AG04449 (cell line): ENCODE data around the gene ABHD17C.

Experiments used
- CTCF ChIA-PET: fragments of 350-600 bp; formaldehyde crosslinking; extraction: SDS; loops from one replicate; lab custom pipeline; 2021; ENCODE audit warnings: antibody characterized with exemption; lab: Yijun Ruan, JAX
- POLR2A ChIA-PET: fragments of 400-600, 350-600 bp; formaldehyde crosslinking; extraction: SDS; loops from one replicate; lab custom pipeline; 2020; ENCODE audit warnings: antibody characterized with exemption, inconsistent platforms; lab: Yijun Ruan, JAX
- DNase-seq: peaks from one replicate; pipeline ENCODE4 v3.0.0-alpha.2; 2010; ENCODE audit warnings: low read depth, low spot score
- H3K4me3 ChIP-seq: 2 replicates; pipeline ENCODE4 v1.5.1; 2011; ENCODE audit warnings: low read depth, mild to moderate bottlenecking, control low read depth, low read length
- CTCF ChIP-seq: IDR thresholded peaks from one replicate; pipeline ENCODE4 v1.5.1; 2011; ENCODE audit warnings: mild to moderate bottlenecking, moderate library complexity, low read length, control low read depth, inconsistent platforms; ENCODE audit not compliant: insufficient read depth; ENCODE audit errors: missing control alignments

The ABHD17C gene

GRCh38 chr15:80727596-80727995 is 32.5 kb downstream of the ABHD17C start:
- CTCF ChIA-PET = interaction anchor here (1.0 to 1.2 kb wide), 2 partner anchors 161 to 272 kb away, joined by 3 read pairs; no protein-coding TSS in a partner anchor
- H3K4me3 ChIP-seq = no peak overlapping the region
- DNase-seq = no peak
- no peak for TF ChIP-seq CTCF
- POLR2A ChIA-PET = no interaction called here

GRCh38 chr15:80730387-80730786 is 35.3 kb downstream of the ABHD17C start:
- ChIA-PET CTCF (interaction anchor here (1.4 kb wide), 2 partner anchors 9 to 46 kb away, joined by 3 read pairs; no protein-coding TSS in a partner anchor), POLR2A (no interaction called here)
- no peak overlapping the region for H3K4me3 ChIP-seq
- no peak for DNase-seq
- TF ChIP-seq CTCF = no peak

- ChIA-PET POLR2A (no interaction called here), CTCF (interaction anchor here (1.4 kb wide), 2 partner anchors 8 to 45 kb away, joined by 3 read pairs; no protein-coding TSS in a partner anchor)
- no peak for TF ChIP-seq CTCF
- no peak for DNase-seq
- H3K4me3 ChIP-seq = no peak overlapping the region
Observed at GRCh38 chr15:80730926-80731325, 35.8 kb downstream of the ABHD17C start.

- POLR2A ChIA-PET = no interaction called here
- TF ChIP-seq CTCF = no peak
- no peak for DNase-seq
- H3K4me3 ChIP-seq = no peak overlapping the region
- CTCF ChIA-PET = interaction anchor here (1.0 to 1.4 kb wide), 3 partner anchors 19 to 164 kb away, joined by 3 to 4 read pairs (median 4); no protein-coding TSS in a partner anchor
Observed at GRCh38 chr15:80732167-80732566, 37.1 kb downstream of the ABHD17C start.

- POLR2A ChIA-PET = no interaction called here
- CTCF ChIA-PET = interaction anchor here (1.0 to 1.4 kb wide), 3 partner anchors 20 to 165 kb away, joined by 3 to 4 read pairs (median 4); no protein-coding TSS in a partner anchor
- H3K4me3 ChIP-seq = no peak overlapping the region
- no peak for DNase-seq
- TF ChIP-seq CTCF = no peak
Observed at GRCh38 chr15:80732818-80733217, 37.7 kb downstream of the ABHD17C start.

- ChIA-PET CTCF (interaction anchor here (1.2 to 1.3 kb wide), 2 partner anchors 11 to 21 kb away, joined by 3 to 5 read pairs; no protein-coding TSS in a partner anchor), POLR2A (no interaction called here)
- H3K4me3 ChIP-seq = no peak overlapping the region
- no peak for TF ChIP-seq CTCF
- DNase-seq = no peak
Observed at GRCh38 chr15:80733460-80733859, 38.4 kb downstream of the ABHD17C start.
